ENCODE measurements around the gene EDN2.
A peak's percentile ranks its signal among the peaks of the same experiment; 100 is the strongest.

- TF ChIP-seq CTCF (IDR thresholded peaks at IDR 0.05) (no peak), EP300 (IDR thresholded peaks at IDR 0.05) (no peak), POLR2AphosphoS5 (IDR thresholded peaks at IDR 0.05) (peak; percentile 24 to 33)
Observed at GRCh38 chr1:41500378-41500777, 15.9 kb upstream of the EDN2 start.
